HG03196 (cell line): ENCODE data around the gene MYO9B.
"Not testable (repeated sequence)": the region's sequence is repeated elsewhere in the genome, so short reads cannot be mapped to it uniquely, and the experiment has no call there.

Experiments used
- ATAC-seq: cut with Tn5 transposase; IDR thresholded peaks from one replicate; pipeline ENCODE4 v1.9.1; 2021; ENCODE audit not compliant: unreplicated experiment

The MYO9B gene

DNA sequence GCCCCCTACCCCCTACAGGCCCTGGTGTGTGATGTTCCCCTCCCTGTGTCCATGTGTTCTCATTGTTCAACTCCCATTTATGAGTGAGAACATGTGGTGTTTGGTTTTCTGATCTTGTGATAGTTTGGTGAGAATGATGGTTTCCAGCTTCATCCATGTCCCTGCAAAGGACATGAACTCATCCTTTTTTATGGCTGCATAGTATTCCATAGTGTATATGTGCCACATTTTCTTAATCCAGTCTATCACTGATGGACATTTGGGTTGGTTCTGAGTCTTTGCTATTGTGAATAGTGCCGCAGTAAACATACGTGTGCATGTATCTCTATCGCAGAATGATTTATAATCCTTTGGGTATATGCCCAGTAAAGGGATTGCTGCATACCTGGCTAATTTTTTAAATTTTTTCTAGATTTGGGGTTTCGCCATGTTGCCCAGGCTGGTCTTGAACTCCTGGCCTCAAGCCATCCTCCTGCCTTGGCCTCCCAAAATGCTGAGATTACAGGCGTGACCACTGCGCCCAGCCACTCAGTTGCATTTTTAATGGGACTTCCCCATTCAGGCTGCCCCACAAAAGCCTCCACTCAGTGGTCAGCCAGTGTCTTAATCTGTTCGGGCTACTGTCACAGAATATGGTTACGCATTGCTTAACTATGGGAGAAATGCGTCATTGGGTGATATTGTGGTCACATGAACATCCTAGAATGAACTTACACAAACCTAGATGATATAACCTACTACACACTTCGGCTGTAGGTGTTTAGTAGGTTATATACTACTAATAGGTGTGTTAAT lies 62.7 kb downstream of the MYO9B start:
- ATAC-seq = not testable (repeated sequence)

DNA sequence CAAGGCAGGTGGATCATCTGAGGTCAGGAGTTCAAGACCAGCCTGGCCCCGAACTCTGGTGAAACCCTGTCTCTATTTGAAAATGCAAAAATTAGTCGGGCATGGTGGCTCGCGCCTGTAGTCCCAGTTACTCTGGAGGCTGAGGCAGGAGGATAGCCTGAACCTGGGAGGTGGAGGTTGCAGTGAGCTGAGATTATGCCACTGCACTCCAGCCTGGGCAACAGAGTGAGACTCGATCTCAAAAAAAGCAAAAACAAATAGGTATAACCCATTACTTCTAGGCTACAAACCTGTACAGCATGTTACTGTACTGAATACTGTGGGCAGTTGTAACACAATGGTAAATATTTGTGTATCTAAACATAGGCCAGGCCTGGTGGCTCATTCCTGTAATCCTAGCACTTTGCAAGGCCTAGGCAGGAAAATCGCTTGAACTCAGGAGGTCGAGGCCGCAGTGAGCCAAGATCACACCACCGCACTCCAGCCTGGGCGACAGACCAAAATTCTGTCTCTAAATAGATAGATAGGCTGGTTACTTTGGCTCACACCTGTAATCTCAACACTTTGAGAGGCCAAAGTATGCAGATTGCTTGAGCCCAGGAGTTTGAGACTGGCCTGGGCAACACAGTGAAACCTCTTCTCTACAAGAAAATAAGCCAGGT lies 63.5 kb downstream of the MYO9B start:
- no peak for ATAC-seq

DNA sequence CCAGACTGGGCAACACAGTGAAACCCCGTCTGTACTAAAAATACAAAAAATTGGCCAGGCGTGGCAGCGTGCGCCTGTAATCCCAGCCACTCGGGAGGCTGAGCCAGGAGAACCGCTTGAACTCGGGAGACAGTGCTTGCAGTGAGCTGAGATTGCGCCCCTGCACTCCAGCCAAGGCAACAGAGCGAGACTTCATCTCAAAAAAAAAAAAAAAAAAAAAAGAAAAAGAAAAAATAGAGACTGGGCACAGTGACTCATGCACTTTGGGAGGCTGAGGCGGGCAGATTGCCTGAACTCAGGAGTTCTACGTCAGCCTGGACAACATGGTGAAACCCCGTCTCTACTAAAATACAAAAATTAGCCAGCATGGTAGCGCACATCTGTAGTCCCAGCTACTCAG lies 69.2 kb downstream of the MYO9B start:
- ATAC-seq = not testable (repeated sequence)

DNA sequence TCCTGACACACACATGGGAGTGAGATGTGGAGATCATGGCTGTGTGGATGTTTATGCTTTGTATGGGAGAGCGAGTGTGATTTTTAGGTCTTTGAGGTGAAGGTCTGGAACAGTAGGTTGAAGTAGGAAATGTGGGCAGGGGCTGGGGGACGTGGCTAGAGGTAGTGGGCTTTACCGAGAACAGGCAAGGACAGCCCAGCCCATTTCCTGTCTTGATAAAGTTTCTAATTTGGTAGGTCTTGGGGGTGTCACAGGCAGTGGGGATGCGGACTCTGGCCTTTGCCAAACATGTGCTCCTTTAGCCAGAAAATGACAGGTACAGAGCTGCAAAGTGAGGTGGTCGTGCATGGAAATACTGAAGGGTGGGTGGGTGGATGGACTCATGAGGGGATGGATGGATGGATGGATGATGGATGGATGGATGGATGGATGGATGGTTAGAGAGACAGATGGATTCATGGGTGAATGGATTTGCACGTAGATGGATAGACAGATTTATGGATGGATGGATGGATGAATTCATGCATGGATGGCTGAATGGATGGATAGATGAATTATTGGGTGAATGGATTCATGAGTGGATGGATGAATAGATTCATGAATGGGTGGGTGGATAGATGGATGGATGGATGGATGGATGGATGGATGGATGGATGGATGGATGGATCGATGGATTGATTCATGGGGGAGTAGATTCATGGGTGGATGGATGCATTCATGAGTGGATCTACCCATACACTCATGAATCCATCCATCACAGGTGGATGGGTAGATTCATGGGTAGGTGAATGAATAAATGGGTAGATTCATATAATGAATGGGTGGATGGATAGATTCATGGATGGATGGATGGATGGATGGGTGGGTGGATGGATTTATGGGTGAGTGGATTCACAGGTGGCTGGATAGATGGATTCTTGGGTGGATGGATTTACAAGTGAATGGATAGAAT lies 70.2 kb downstream of the MYO9B start:
- no peak for ATAC-seq

DNA sequence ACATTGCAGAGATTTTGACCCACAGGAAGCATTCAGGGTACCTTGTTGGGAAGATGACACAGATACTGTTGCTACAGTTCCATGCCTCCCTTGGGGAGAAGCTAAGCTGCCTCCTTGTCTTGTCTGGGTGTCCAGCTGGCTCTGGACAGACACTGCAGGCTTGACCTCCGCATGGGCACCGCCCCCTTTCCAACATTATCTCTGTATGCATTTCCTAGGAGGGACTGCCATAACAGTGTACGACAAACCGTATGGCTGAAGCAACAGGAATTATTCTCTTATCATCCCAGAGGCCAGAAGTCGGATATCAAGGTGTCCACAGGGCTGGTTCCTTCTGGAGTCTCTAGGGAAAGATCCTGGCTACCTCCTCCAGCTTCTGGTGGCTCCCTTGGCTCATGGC lies 72.6 kb downstream of the MYO9B start:
- no peak for ATAC-seq

DNA sequence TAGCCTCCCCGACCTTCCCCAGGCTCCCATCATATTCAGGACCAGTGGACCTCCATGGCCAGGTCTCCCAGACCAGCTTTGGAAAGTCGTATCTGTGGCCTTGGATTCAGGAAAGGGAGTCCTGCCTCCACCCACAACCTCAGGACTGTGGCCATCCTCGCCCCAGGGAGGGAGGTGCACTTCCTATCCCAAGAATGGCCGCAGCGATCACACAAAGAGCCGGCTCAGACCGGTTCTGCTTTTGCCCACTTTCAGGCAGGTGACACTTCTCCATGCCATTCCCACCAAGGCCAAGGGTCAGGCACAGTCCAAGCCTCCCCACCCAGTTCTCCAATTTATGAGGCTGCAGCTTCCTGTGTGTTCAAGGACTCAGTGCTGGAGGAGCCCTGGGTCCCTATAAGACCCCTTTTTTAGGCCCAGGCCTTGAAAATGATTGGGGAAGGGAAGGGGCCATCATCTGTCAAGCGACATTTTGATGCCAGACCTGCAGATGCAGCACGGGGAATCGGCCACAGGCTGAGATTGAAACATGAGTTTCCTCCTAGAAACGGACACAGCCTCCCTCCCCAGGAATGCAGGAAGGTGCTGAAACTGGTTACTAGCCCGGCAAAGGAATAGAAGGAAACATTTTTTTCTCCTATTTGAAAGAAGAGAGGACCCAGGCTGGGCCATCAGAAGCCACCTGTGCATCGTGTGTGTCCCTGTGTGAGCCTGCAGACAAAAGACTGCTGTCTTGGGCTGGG lies 74.0 kb downstream of the MYO9B start:
- no peak for ATAC-seq

DNA sequence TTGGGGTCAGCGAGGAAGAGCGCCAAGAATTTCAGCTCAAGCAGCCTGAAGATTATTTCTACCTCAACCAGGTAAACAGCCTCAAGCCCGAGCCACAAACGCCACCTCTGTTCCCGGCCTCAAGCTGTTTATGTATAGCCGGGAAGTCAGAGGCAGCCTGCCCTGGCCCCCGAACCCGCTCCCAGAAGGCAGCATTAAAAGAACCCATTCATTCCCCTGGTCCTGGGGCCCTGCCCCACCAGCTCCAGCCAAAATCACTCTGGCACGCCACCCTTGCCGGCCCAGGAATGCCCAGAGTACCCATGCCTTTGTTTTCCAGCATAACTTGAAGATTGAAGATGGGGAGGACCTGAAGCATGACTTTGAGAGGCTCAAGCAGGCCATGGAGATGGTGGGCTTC lies 78.4 kb downstream of the MYO9B start:
- ATAC-seq = no peak

DNA sequence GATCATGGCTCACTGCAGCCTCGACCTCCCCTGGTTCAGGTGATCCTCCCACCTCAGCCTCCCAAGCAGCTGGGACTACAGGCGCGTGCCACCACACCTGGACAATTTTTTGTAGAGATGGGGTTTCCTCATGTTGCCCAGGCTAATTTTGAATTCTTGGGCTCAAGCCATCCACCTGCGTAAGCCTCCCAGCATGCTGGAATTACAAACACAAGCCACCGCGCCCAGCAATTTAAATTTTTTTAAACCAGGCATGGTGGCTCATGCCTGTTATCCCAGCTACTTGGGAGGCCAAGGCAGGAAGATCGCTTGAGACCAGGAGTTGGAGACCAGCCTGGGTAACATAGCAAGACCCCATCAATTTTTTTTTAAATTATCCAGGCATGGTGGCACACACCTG lies 79.7 kb downstream of the MYO9B start:
- no peak for ATAC-seq

DNA sequence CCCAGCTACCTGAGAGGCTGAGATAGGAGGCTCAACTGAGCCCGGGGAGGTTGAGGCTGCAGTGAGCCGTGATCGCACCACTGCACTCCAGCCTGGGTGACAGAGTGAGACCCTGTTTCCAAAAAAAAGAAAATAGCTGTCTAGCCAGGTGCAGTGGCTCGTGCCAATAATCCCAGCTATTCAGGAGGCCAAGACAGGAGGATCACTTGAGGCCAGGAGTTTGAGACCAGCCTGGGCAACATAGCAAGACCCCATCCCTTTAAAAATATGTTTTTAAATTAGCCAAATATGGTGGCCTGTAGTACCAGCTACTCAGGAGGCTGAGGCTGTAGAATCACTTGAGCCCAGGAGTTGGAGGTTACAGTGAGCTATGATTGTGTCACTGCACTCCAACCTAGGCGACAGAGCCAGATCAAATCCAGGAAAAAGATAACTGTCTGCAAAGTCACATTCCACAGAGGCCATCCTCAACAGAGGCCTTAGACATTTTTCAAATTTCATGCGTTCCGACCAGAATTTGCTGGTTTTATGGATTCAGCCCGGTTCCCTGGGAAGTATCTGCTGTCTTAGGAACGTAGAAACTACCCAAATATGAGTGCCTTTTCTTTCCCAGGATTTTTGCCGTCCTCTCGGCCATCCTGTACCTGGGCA lies 80.8 kb downstream of the MYO9B start:
- ATAC-seq = no peak

DNA sequence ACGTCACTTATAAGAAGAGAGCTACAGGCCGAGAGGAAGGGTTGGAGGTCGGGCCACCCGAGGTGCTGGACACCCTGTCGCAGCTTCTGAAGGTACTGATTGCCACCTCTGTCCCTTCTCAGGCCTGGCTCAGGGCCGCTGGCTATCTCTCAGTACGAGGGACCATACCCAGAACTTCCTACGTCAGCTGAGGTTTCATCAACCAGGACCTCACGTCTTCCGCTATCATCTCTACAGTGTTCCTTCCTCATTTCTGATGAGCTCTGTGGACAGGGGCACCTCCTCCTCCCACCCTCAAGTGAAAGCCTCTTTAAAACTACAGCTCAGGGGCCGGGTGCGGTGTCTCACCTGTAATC lies 81.3 kb downstream of the MYO9B start:
- no peak for ATAC-seq

DNA sequence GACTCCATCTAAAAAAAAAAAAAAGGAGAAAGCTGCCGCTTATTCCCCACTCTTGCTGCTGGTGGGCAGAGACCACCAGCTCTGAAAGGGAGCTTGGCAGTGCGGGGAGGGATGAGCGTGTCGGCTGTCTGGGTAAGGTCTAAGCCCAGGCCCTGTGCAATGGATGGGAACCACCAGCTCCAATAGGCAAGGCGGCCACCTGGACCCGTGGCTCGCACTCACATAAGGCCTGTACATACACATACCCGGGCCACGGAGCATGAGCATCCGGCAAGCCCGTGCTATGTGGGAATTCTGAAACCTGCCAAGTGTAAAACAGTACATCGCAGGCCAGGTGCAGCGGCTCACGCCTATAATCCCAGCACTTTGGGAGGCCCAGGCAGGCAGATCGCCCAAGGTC lies 83.0 kb downstream of the MYO9B start:
- no peak for ATAC-seq

DNA sequence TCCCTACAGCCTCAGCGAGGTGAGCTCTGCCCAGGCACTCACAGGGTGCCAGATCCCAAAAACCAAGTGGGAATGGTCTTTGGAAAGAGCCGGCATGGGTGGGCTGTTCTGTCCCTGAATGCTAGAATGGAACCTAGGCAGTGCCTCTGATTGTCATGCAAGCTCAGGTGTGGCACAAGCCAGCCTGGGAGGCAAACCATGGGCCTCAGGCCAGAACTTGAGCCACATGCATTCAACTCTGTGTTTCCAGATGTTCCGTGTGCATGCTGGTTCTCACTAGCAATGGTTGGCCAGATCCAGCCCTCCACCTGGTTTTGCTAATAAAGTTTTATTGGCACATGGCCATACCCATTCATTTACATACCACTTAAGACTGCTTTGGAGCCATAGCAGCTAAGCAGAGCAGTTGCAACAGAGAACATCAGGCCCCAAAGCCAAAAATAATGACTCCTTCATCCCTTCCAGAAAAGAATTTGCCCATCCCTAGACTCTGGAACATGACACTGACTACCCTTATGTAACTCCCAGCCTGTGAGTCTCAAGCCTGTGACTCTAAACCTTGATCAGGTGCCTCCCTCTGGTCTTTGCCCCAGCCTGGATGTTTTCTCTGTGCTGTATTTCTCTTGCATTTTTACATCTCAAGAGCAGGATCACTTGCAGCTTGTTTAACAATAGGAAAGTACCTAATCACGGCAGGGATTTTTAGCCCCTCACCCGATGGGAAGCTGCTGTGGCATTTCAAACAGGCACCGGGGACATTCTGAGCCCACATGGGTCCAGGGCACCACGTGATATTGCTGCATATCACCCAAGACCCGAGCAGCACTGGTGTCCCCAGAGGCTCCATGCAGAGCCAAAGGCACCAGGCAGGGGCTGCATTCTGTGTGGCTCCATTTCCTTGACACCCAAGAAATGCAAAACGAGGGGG lies 84.2 kb downstream of the MYO9B start:
- ATAC-seq = no peak

DNA sequence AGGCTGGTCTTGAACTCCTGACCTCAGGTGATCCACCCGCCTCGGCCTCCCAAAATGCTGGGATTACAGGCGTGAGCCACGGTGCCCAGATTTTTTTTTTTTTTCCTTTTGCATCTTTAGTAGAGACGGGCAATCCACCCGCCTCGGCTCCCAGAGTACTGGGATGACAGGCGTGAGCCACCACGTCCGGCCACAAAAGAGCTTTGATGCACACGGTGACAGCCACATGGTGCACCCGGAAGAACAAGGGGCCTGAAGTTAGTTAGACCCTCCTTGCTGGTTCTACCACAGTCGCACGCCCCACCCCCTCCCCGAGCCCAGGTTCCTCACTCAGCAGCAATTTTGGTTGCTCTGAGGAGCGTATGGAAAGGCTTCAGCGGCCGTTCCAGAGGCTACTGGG lies 85.3 kb downstream of the MYO9B start:
- no peak for ATAC-seq

DNA sequence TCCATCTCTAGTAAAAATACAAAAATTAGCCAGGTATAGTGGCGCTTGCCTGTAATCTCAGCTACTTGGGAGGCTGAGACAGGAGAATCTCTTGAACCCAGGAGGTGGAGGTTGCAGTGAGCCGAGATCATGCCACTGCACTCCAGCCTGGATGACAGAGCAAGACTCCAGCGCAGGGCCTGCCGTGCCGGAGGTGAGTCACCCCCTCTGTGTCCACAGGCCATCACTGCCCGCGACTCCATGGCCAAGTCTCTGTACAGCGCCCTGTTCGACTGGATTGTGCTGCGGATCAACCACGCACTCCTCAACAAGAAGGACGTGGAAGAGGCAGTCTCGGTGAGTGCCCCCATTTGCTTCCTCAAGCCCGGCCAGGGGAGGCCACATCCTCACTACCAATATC lies 86.6 kb downstream of the MYO9B start:
- ATAC-seq = not testable (repeated sequence)

DNA sequence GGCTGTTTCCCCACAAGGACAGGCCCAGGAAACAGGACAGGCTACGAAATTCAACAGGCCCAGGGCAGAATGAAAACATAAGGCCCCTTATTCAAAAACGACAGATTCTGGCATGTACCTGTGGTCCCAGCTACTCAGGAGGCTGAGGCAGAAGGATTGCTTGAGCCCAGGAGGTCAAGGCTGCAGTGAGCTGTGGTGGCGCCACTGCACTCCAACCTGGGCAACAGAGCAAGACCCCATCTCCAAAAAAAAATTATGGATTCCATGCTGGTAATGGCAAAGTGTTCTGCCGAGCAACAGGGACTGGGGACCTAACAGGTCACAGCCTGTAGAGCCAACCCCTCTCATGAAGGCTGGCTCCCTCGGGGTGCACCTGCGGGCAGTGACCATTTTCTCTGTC lies 87.0 kb downstream of the MYO9B start:
- ATAC-seq = no peak

DNA sequence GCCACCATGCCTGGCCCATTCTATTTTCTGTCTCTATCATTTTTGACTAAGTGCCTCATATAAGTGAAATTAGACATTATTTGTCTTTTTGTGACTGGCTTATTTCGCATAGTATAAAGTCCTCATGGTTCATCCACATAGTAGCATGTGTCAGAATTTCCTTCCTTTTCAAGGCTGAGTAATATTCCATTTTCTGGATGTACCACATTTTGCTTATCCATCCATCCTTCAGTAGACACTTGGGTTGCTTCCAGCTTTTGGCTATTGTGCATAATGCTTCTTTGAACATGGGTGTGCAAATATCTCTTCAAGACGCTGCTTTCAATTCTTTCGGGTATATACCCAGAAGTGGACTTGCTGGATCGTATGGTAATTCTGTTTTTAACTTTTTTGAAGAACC lies 88.1 kb downstream of the MYO9B start:
- ATAC-seq = no peak

DNA sequence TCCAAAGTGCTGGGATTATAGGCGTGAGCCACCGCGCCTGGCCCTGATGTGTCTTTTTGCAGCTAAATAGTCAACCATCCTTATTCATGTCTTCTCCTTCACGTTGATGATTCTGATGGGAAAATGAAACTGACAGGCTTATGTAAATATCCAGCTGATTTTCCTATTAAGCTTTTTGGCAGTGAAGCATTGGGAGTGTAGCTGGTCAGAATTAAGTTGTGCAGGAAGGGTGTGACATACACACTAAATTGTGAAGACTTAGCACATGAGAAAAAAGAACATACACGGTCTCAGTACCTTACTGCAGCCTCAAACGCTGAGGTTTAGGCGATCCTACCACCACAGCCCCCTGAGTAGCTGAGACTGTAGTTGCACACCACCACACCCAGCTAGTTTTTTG lies 89.1 kb downstream of the MYO9B start:
- no peak for ATAC-seq

DNA sequence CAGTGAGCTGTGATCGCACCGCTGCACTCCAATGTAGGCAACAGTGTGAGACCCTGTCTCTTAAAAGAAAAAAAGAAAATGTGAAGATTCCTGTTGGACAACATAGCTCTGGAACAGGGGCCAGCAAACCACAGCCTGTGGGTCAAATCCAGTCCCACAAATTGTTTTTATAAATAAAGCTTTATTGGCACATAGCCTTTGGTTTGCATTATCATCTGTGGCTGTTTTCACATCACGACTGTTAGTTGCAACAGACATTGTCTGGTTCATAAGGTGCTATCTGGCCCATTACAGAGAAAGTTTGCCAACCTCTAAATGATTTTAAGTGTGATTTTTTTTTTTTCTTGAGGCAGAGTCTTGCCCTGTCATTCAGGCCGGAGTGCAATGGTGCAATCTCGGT lies 90.1 kb downstream of the MYO9B start:
- ATAC-seq = no peak

DNA sequence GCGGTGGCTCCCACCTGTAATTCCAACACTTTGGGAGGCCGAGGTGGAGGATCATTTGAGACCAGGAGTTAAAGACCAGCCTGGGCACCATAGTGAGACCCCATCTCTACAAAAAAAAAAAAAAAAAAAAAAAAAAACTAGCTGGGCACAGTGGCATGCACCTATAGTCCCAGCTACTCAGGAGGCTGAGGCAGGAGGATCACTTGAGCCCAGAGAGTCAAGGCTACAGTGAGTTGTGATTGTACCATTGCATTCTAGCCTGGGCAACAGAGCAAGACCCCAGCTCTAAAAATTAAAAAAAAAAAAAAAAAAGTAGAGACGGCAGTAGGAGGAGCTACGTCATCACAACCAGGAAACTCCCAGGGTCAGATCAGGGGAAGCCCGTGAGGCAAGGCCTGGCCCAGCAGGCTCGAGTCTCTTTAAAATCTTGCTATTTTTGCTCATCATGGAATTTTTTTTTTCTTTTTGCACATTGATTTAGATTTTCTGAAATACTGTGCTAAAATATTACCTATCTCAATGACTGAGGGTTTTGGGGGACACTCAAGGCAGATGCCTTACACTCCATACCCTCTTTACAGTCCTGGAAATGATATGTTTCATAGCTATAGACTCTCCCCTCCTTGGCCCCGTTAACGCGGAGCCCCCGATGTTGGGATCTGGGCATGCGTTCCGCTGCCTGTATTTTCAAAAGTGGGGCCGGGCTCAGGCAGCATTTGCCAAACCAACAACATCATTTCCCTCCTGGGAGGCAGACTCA lies 95.1 kb downstream of the MYO9B start:
- ATAC-seq = no peak
